ENCODE measurements around the gene DAAM1.

The DAAM1 gene

DNA sequence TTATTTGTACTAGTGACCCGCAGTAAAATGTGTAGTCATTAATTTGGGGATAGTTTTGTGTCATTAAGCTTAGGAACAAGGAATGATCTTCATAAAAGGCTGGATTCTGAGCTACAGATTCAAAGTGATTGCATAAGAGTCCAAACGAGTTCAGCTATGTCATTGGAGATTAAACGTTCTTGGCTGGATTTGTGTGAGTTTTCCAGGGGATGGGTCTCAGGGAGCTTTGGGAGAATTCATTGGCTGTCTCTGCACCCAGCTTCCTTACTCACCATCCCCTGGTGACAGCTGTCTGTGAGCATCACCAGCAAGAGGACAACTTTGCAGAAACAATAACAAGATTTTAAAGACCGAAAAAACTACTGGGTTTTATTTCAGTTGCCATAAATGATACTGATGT lies 130.4 kb downstream of the DAAM1 start:
- DNase-seq, result no peak

DNA sequence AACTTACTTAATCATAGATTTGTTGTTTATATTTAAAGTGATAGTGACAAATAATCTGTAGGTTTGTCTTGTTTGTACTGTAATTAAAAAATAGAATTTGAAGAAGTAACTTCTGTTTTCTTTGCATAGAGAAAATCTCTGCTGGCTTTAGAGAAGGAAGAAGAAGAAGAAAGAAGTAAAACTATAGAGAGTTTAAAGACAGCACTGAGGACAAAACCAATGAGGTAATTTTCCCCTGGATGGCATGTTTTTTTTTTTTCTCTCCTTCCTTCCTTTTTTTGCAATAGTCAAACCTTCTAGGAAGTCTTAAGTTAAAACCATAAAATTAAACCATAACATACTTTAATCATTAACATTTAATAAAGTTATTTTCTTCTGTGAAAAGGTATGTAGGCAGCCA lies 131.9 kb downstream of the DAAM1 start:
- DNase-seq, result no peak

DNA sequence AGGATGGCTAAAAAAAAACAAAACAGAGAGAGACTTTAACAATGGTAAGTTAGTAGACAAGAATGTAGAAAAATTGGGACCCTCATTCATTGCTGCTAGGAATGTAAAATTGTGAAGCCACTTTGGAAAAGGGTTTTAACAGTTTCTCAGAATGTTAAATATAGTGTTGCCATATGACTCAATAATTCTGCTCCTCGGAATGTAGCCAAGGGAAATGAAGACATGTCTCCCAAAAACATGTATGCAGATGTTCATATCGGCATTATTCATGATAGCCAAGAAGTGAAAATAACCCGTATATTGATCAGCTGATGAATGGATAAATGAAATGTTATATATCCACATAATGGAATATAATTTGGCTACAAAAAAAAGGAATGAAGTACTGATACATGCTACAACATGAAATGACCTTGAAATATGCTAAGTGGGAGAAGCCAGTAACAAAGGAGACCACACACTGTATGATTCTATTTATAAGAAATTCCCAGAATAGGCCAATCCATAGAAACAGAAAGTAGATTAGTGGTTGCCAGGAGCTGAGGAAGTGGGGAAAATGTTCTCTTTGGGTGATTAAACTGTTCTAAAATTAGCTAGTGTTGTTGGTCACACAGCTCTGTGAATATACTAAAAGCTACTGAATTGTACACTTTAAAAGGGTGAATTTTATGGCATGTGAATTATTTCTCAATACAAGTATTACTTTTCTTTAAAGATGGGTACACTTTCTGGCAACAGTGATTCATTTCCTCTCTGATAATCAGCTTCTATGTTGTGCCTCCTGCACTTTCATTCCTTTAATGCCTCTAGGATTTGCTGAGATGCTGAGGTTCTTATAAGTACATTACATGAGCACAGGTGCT lies 132.5 kb downstream of the DAAM1 start:
- no peak for DNase-seq

DNA sequence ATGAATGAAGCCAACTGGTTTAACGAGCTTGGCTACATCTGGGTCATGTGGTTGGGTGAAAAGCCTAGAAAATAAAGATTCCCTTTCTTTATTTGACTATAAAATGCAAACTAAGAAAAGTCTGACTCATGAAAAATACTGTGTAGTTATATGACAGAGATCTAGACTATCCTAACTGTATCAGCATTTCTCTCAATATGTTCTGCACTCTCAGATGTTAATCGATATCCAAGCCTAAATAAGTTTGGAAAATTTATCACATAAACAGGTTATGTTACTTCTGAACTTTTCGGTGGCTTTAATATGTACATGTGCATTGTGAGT lies 133.1 kb downstream of the DAAM1 start:
- no peak for DNase-seq

DNA sequence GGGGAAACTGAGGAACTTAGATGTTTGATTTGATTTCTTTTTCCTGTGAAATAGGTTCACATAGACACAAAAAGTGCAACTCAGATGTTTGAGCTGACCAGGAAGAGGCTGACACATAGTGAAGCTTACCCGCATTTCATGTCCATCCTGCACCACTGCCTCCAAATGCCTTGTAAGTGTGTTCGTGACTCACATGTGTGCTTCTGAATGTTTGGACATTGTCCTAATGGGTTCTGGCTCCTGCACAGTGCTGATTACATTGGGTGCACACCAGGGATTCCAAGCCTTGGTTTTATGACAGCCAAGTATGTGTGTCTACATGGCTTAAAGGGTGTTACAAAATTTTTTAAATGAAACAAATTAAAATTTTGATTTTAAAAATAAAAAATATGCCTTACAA lies 137.4 kb downstream of the DAAM1 start:
- no peak for DNase-seq

DNA sequence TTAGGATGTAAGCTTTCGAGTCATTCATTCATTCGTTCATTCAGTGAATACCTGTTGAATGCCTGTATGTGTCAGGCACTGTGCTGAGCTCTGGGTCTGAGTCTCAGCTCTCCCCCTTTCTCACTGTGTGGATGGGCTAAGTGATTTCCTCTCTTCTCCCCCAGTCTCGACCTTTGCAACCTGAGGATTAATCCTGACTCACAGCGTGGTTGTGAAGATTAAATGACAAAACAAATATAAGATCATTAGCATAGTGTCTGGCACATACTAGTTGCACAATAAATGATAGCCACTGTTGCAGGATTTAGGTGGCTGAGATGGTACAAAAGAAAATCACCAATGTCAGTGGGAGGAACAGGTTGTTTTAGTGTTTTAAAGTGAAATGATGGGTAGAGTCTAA lies 140.0 kb downstream of the DAAM1 start:
- DNase-seq, result no peak

DNA sequence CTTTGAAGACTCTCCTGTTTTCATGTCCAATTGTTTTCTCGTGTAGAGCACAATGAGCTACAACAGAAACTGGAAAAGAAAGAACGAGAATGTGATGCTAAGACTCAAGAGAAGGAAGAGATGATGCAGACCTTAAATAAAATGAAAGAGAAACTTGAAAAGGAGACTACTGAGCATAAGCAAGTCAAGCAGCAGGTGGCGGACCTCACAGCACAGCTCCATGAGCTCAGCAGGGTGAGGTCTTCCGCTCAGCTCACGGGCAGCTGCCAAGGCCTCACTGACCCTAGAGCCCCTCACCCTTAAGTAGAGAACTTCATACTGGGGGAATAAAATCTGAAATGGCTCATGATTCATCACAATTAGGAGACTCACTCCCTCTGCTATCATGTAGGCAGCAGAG lies 142.0 kb downstream of the DAAM1 start:
- DNase-seq, result no peak

DNA sequence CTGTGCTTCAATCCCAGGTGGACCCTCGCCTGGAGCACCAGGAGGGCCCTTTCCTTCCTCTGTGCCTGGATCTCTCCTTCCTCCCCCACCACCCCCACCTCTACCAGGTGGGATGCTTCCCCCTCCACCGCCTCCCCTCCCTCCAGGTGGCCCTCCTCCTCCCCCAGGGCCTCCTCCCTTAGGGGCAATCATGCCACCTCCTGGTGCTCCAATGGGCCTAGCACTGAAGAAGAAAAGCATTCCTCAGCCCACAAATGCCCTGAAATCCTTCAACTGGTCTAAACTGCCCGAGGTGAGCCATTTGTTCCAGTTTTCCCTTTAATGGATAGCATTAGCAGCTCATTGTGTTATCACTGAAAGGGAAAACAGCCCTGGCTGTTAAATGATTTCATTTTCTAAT lies 142.8 kb downstream of the DAAM1 start:
- DNase-seq, result no peak

DNA sequence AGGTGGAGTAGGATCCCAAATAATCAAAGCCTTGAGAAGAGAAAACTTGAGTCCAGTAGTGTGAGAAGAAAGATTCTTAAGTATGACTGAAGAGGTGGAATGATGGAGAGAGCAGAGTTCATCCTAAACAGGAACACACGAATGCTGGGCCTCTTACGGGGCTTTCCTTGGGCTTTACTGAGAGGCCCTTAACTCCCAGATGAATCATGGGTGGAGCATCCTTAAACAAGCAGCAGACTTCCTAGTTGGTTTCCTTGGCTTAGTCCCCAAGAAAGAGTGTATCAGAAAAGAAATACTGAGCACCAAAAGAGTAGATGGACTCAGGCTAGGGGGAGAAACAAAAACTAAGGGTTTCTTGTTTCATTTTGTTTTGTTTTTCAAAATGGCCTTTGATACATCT lies 144.3 kb downstream of the DAAM1 start:
- DNase-seq, result no peak

DNA sequence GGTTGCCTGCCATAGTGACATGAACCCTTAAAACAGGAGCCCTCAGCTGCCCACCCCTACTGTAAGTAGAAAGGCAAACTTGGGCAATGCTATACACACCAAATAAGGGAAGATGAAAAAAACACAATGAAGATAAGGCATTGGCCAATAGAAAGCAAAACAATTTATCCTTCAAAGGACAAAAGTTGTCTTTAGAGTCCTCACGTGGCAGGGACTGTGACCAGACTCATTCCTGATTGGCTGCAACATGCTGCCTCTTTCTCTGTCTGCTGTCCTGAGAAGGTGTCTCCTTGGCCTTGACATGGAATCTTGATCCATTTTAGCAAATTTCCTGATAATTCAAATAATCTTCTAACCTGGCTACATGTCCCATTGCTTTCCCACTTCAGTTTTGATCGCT lies 144.8 kb downstream of the DAAM1 start:
- no peak for DNase-seq

DNA sequence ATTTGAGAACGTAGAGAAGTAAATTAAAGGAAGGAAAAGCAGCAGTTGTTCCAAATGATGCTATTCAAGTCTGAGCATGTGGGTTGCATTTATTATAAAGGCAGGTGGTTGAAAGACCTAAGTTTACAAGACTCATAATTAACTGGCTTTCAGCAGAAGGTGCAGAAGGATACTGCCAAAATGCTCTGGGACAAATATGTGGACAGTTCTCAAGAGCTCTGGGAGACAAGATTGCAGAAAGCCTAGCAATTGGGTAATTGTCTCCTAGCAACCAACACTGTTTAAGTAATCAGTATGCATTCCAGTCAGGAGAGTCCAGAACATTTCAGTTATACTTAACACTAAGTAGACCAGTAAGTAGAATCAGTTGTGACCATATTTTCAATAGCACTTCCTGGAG lies 145.2 kb downstream of the DAAM1 start:
- DNase-seq, result no peak

DNA sequence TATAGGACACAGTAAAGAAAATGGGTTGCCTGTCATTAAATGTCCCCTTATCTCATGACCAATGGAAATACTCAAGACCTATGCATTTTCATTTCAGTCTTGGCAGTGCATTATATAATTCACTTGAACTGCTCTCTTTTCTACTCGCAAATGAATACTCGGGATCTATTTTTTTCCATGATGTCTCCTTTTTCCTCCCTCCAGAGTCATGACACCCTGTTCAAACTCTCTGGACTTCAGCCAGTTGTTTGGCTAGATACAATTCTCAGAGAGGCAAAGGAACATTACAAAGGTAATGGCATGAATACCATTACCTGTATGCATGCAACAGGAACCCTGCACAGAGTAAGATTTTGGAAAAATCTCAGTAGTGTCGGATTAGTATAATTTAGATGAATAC lies 145.8 kb downstream of the DAAM1 start:
- no peak for DNase-seq

DNA sequence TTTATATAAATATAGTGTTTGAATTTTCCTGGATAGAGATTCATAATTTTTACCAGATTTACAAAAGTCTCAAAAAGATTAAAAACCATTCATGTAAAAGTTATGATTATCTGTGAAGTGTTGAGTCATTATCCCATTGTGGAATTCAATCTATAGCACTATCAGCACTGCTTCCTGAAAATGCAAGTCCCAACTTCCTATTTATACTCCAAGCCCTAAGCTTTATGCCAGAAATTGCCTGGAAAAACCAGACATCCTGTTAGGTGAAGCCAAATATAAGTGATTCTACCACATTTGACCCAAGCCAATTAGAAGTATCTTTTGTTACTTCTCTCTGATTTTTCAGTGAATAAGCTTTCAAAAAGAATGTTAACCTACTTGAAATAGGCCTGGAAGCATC lies 147.6 kb downstream of the DAAM1 start:
- no peak for DNase-seq

DNA sequence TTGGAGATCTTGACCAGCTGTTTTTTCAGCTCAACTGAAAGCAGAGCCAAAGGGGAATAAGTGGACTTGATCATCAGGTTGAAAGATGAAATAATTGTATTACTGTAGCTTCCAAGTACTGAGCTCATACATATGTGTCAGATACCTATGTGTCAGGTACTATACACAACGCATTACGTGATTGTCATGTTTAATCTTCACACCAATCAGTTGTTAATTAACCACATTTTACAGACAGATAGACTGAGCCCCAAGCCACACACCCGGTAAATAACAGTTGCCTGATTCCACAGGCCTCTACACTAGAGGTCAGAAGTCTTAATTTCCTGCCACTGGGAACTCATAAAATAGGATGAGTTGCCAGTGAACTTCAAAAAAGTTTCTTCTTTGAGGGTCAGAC lies 148.2 kb downstream of the DAAM1 start:
- no peak for DNase-seq

DNA sequence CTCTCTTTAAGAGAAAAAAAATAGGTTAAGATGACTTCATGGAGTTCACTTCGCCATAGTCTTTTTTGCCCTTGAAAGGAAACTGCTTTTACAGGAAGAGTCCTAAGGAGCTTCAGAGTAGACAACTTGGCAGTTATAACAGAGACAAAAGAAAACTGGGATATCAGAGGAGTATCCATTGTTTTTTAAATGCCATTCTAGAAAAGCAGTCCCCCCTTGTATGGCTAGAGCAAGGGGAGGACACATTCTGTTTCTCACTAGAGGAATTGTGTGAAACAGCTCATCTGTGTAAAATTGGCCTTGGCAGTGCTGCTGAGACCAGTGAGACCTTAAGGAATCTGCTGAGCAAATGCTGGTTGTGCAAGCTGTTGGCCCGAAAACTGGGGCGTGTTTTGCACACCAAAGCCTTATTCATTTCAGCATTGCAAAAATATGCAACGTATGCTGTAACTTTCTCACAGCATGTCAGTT lies 148.7 kb downstream of the DAAM1 start:
- DNase-seq, result no peak

DNA sequence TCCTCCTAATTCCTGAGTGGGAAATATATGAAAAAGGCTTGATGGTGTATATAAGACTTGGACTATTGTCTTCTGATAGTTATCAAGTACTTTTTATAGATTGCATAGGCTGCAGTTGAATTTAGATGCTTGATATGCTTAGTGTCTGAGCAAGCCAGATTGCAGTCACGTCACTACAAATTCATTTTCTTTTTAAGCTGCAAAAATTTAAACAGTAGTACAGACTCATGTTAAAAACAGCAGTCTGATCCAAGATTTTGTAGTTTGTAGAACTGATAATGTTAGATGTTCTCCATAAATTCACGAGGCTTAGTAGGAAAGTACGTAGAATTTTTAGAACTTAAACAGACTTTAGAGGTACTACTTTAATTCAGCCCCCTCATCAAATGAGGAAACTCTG lies 150.3 kb downstream of the DAAM1 start:
- DNase-seq, result no peak

DNA sequence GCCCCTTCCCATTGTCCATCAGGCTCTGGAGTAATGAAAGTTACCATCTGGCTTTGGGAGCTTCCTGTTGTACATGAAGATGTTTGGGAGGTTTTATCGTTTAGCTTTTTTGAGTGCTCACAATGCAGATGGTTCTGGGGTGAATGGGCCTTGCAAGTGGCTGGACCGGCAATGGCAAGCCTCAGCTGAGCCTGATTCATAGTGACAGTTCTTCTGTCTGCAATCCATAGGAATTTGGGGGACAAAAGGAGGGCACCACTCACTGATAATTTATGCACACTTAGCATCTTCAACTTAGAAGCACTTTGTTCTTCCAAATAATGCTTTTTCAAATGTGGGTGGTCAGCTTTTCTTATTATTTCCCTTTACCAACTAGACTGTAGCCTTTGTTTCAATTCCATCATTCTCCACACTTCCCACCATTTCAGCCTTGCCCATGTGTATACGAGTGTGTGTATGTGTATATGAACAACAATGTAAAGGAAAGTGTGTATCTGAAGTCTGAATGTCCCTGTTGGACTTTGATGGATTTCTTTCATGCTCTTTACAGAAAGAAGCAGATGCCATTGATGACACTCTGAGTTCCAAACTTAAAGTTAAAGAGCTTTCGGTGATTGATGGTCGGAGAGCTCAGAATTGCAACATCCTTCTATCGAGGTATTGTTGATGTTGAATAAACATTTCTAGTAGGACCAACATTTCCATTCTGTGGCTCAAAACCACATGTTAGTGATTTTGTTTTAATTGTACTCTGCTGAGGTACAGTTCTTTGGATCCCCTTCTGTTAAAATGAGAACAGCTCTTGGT lies 151.3 kb downstream of the DAAM1 start:
- DNase-seq, result no peak

DNA sequence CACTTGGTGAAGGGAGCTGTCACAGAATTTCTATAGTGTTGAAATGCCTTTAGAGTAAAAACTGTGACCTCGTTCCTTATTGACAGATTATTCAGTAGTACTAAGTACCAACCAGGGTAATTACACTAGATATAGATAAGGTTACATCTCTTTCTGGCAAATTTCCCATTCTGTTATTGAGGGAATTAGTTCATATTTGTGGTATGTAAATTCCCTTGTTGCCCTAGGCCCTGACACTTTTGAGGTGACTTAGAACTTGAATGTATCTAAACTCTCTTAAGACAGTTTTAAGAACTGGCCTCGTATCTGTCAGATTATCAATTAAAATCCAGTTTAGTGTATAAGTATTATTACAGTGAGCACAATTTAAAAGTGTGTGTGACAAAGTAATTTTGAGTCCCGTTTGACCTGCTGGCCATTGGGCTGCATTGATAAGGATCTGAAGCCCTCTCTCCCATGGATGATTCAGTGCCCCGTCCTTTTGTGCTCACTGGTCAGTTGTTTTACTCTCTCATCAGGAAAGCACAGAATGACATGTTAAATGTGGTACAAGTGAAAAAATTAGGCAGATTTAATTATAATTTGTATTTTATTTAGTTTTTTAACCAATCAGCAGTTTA lies 153.5 kb downstream of the DAAM1 start:
- DNase-seq, result no peak

DNA sequence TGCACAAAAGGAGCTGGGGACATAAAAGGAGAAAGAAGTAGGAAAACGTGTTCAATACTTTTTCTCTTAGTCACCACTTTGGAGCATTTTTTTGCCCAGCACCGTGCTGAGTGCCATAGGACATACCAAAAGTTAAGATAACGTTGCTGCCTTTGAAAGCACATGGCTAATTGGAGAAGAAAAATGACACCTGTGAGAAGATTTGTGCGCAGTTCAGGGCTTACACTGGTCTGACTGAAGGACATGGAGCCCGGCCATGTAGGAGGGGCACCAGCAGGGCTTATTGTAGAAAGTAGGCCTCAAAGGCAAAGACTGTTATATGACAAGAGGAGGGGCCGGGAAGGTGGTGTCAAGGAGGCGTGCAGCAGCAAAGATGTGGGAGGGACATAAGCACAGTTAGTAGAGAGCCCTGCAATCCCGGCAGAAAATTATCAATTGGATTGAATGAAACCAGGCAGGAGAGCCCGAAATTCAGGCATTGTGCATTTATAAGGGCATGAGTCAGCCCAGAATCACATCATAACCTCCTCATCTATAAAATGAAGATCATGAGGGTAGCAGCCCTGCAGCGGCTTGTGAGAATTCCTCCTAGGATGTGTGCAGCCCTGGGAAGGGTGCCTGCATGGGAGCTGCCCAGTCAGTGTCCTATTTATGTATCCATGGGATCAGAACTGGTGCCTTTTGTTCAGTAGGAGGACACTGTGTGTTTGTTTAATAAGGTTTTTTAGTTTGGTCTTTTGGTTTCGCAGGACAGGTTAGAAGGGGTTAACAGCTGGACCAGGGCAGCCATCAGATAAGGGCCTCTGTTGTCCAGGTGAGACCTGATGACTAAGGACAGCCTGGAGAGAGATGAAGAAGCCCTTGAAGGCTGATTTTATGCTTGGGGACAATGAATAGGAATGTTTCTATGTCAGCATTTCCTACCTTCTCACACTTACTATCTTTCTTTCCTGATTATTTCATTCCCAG lies 154.3 kb downstream of the DAAM1 start:
- no peak for DNase-seq

DNA sequence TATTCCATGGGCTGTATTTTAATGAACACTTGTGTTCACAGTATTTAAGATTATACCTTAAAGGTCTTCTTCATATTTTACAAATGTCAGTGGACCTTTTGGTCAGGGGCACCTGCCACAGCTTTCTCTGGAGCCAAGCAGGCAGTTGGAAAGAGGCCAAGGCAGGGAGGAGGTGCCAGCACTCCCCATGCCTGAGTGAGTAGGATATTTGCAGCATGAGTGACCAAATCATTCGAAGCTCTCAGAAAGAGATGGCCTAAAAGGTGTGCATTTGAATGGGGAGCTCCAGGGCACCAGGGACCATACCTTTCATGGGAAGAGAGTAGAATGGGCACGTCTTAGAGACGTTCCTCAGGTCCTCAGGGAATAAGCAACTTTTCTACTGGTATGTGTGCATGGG lies 155.1 kb downstream of the DAAM1 start:
- no peak for DNase-seq

DNA sequence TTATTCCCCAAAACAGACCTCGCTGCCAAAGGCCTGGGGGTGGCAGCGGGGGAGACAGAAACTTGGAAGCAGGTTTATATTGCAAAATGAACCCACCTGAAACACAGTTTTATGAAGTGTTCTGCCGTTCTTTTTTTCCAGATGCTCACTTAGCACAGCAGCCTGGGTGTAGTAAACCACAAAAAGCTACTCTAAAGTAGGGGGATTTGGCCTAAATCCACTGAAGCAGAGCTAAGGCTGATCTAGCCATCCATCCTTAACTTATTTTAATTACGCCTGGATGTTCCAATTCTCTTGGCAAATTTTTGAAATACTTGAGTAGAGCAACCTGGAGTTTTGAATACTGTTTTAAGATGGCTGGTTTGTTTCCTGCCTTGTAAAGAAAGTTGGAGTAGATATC lies 155.5 kb downstream of the DAAM1 start:
- DNase-seq, result no peak

DNA sequence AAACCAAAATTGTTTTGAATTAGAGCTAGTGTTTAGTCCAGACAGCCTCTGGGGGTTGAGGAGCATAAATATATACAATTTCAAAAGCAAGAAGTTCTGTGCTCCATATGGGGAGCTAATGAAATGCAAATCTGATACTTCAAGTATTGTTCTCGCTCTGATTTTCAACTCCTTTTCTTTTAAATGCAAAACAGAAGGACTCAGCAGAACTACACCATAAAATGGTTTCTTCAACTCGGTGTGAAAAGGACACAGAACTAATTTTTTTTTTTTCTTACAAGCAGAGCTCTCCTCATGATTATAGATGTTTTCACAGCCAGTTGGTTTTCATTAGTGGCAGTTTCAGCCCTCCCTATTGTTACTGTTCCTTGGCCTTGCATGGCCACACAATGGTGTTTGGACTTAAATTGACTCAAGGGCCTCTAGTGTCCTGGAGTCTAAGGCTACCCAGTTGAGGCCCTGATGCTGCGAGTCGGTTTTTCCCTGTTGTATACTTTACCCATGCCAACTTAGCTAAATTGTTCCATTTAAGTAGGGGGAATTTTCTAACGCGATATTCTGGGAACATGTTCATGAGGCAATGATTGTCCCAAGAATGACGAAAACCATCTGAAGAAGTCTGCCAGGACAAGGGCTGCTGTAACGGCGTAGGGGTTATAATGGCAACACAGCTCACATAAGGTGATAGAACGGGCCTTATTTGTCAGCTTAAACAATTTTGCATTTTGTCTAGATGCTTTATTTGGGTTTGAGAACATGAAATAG lies 156.4 kb downstream of the DAAM1 start:
- DNase-seq, result no peak

Measured in stimulated activated CD4-positive, alpha-beta T cell treated with anti-CD3 and anti-CD28 coated beads, Interleukin-4, amount 100 ng/mL, for 4 hours (primary cell).